Lower leg skin (tissue), 4 donors: ENCODE measurements around the gene GNAL. TPM values are rescaled to one million over a fixed set of nuclear protein-coding genes. Genes with fewer than 3 reads are reported as not detected.

Experiments
- DNase-seq, 2 donors: peaks; one replicate each; pipeline ENCODE4 v3.0.0-alpha.2; 2019; ENCODE audit warnings: low spot score in 2 of 2
- H3K4me3 ChIP-seq: fragments of 200-600 bp; sonication (generic); 2 replicates; pipeline ENCODE4 v1.5.1; 2017; ENCODE audit warnings: mild to moderate bottlenecking, low read depth; ENCODE audit not compliant: poor library complexity, severe bottlenecking
- POLR2A ChIP-seq, 2 donors: fragments of 450-650 bp; IDR thresholded peaks; one replicate each; pipeline ENCODE4 v1.6.1; 2016 to 2017; ENCODE audit warnings: antibody characterized with exemption in 2 of 2, mild to moderate bottlenecking in 1 of 2, moderate library complexity in 1 of 2
- WGBS, 2 donors: methylation state at CpG; one replicate each; pipeline ENCODE4 v1.1.5; 2018; 5-methylcytosine and 5-hydroxymethylcytosine counted together
- intact Hi-C: fragments of 100-400 bp; cut with DNase I; formaldehyde crosslinking; loops from one replicate; pipeline ENCODE4 v1.15.0; 2023; ENCODE audit warnings: low total_unique reads
- total RNA-seq, 4 donors: library from RNA; depleted of rRNA; stranded (reverse); fragments of >200 nt; gene quantifications; one replicate each; pipeline ENCODE4 v1.1.0, GENCODE V29; 2016
- TF ChIP-seq, protein P1 (sequence below), 3 donors: fragments of 450-650 bp; IDR thresholded peaks; one replicate each; pipeline ENCODE4 v1.5.1; 2016; ENCODE audit warnings: antibody characterized with exemption in 3 of 3, mild to moderate bottlenecking in 3 of 3, moderate library complexity in 2 of 3

GNAL gene
- total RNA-seq, 4 donors from 2014 or later = 12.3 to 15.9 (median 14.5) TPM

DNA sequence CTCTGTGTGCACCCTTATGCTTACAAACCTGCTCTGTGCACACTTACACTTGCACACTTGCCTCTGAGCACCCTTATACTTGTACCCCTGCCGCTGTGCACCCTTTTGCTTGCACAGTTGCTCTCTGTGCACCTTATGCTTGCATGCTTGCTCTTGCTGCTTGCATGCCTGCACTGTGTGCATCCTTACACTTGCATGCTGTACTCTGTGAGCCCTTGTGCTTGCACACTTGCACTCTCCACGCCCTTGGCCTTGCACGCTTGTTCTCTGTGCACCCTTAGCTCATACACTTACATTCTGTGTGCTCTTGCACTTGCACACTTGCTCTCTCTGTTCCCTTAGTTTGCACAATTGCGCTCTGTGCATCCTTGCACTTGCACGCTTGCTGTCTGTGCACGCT lies 78.3 kb downstream of the GNAL start:
- DNase-seq = no peak
- intact Hi-C loops = no loop called here
- no peak for TF ChIP-seq POLR2A (IDR thresholded peaks at IDR 0.05)
- TF ChIP-seq, protein P1, sequence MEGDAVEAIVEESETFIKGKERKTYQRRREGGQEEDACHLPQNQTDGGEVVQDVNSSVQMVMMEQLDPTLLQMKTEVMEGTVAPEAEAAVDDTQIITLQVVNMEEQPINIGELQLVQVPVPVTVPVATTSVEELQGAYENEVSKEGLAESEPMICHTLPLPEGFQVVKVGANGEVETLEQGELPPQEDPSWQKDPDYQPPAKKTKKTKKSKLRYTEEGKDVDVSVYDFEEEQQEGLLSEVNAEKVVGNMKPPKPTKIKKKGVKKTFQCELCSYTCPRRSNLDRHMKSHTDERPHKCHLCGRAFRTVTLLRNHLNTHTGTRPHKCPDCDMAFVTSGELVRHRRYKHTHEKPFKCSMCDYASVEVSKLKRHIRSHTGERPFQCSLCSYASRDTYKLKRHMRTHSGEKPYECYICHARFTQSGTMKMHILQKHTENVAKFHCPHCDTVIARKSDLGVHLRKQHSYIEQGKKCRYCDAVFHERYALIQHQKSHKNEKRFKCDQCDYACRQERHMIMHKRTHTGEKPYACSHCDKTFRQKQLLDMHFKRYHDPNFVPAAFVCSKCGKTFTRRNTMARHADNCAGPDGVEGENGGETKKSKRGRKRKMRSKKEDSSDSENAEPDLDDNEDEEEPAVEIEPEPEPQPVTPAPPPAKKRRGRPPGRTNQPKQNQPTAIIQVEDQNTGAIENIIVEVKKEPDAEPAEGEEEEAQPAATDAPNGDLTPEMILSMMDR (IDR thresholded peaks at IDR 0.05) = no peak
- no peak overlapping the region for H3K4me3 ChIP-seq
- WGBS, 2 donors = 96 to 97% methylated on average over 6 of the region's 6 CpGs

DNA sequence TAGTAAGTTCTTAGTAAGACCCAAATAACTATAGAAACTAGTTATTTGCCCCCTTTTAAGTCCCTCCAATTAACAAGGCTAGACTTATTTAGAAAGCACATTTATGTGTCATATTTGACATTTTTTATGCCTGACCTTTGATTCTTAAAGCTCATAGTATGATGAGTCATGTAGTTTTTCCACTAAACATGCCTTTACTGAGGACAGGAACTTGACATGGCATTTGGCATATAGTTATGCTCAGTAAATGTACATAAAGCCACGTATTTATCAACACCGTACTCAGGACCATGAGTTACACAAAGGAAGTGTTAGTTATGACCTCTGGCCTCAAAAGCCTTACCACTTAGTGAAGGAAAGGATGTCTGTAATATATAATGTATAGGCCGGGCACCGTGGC lies 78.9 kb downstream of the GNAL start:
- DNase-seq = no peak
- H3K4me3 ChIP-seq = no peak overlapping the region
- WGBS, 2 donors = 66 to 86% methylated on average over 4 of the region's 4 CpGs
- intact Hi-C loops = no loop called here
- TF ChIP-seq POLR2A (IDR thresholded peaks at IDR 0.05) = no peak
- TF ChIP-seq, protein P1 (IDR thresholded peaks at IDR 0.05) = no peak

DNA sequence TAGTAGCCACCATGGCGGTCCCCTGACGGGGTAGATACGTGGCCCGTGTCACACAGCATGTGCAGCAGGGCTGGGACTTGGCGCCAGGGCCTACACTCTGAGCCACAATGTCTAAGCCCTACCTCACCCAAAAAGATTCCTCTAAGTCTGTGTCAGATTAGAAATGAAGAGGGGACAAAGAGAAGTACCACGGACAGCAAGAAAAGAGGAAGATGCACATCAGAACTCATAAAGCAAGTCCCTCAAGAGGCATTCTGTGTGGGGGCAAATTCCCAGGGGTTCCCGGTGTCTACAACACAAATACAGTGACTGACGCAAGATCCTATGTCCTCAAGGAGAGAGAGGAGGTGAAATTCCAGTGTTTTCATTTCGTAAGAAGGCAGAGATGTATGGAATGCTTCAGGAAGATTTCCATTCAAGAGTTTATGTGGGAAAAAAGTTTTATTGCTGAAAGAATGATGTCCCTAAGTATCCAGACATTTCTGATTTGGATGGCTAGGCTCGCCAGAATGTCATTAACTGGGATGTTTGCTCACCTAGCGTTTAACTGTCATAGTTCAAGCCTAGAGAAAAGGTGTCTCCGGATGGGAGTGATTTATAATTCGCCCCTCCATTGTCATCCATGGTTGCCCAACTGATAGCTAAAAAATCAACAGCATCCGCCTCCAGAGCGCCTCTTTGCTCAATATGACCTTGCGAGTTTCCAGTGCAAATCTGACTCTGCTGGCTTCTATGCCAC lies 86.5 kb downstream of the GNAL start:
- H3K4me3 ChIP-seq = no peak overlapping the region
- no peak for DNase-seq
- TF ChIP-seq, protein P1 (IDR thresholded peaks at IDR 0.05) = no peak
- no peak for TF ChIP-seq POLR2A (IDR thresholded peaks at IDR 0.05)
- intact Hi-C loops = no loop called here
- WGBS, 2 donors = 92 to 94% methylated on average over 16 of the region's 16 CpGs

DNA sequence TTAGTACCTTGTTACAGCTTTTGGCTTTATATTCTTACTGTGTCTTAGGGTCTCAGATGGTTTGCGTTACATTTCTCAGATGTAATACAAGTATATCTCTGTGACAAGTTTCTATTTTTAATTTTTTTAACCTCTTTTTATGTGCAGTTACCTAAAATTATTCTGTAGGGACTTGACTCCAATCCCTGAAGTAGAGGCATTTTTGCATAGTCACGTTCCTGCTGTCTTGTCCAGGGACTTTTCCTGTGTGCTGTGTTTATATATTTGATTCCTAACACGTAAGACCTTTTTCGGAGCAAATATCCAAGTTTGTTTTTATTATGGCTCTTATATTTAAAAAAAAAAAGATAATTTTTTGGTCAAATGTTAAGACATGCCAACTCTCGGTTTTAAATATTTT lies 91.0 kb downstream of the GNAL start:
- H3K4me3 ChIP-seq = no peak overlapping the region
- 79 to 85% methylated on average over 5 of the region's 5 CpGs for WGBS, 2 donors
- TF ChIP-seq, protein P1 (IDR thresholded peaks at IDR 0.05) = no peak
- TF ChIP-seq POLR2A (IDR thresholded peaks at IDR 0.05) = no peak
- intact Hi-C loops = no loop called here
- no peak for DNase-seq

DNA sequence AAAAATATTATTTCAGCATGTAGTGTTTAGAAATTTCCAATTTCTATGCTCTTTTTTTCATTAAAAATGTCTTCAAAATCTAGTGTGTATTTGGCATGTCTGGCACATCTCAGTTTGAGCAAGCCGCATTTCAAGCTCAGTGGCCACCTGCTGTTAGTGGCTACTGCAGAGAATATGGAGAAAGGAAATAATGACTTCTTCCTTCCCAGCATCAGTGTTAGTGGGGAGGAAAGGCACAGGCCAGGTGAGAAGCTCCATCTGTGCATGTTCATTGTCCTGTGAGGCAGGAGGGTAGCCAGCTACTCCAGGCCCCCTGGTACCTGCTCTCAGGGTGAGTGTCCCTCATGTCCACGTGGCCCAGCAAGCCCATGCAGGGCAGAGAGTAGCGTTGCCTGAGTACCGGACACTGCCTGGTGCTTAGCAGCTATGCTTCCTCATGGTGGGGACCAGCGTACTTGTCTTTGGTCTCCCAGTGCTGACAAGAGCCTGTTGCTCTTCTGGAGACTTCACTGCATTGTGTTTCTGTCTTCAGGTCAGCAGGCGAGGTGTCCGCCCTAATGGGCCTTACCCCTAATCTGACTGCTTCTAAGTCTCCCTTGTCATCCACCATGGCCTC lies 94.8 kb downstream of the GNAL start:
- 88 to 97% methylated on average over 7 of the region's 7 CpGs for WGBS, 2 donors
- H3K4me3 ChIP-seq = no peak overlapping the region
- intact Hi-C loops = no loop called here
- no peak for DNase-seq
- TF ChIP-seq POLR2A (IDR thresholded peaks at IDR 0.05) = no peak
- TF ChIP-seq, protein P1 (IDR thresholded peaks at IDR 0.05) = no peak
